Non-pigmented ciliary epithelial cell (primary cell): ENCODE results near the gene MYCBPAP.
"Not testable (repeated sequence)": the region's sequence is repeated elsewhere in the genome, so short reads cannot be mapped to it uniquely, and the experiment has no call there.

ENCODE experiments used
- DNase-seq: peaks from one replicate; pipeline ENCODE4 v3.0.0-alpha.2; 2010; ENCODE audit warnings: low read depth

Gene MYCBPAP

GRCh38 chr17:50472286-50472685, 36.0 kb upstream of the MYCBPAP start:
- no peak for DNase-seq

- not testable (repeated sequence) for DNase-seq
Observed at GRCh38 chr17:50472761-50473161, 35.5 kb upstream of the MYCBPAP start.

GRCh38 chr17:50473901-50474300, 34.3 kb upstream of the MYCBPAP start:
- DNase-seq, result no peak

GRCh38 chr17:50474523-50474922, 33.7 kb upstream of the MYCBPAP start:
- no peak for DNase-seq

- DNase-seq, result no peak
Observed at GRCh38 chr17:50475362-50475761, 32.9 kb upstream of the MYCBPAP start.

- not testable (repeated sequence) for DNase-seq
Observed at GRCh38 chr17:50475775-50476544, 32.3 kb upstream of the MYCBPAP start.

- DNase-seq, result no peak
Observed at GRCh38 chr17:50476545-50477315, 31.5 kb upstream of the MYCBPAP start.

GRCh38 chr17:50477976-50478375, 30.3 kb upstream of the MYCBPAP start:
- no peak for DNase-seq

- DNase-seq, result no peak
Observed at GRCh38 chr17:50478391-50479381, 29.6 kb upstream of the MYCBPAP start, which contains the start of gene RSAD1. Gene RSAD1 (plus strand): TSS chr17:50478860. CDS start chr17:50478885, 25 bp downstream.

GRCh38 chr17:50479522-50480141, 28.6 kb upstream of the MYCBPAP start:
- DNase-seq, result no peak

- DNase-seq, result no peak
Observed at GRCh38 chr17:50480142-50480764, 28.0 kb upstream of the MYCBPAP start.

GRCh38 chr17:50480854-50481490, 27.3 kb upstream of the MYCBPAP start:
- no peak for DNase-seq

- no peak for DNase-seq
Observed at GRCh38 chr17:50481648-50482047, 26.6 kb upstream of the MYCBPAP start.

- no peak for DNase-seq
Observed at GRCh38 chr17:50482110-50482509, 26.1 kb upstream of the MYCBPAP start.

GRCh38 chr17:50482516-50482915, 25.7 kb upstream of the MYCBPAP start:
- peak; percentile 81 for DNase-seq

GRCh38 chr17:50483266-50483665, 25.0 kb upstream of the MYCBPAP start:
- DNase-seq, result no peak

GRCh38 chr17:50484386-50485155, 23.7 kb upstream of the MYCBPAP start:
- DNase-seq, result no peak

GRCh38 chr17:50487213-50488096, 20.8 kb upstream of the MYCBPAP start:
- no peak for DNase-seq

GRCh38 chr17:50488880-50489279, 19.4 kb upstream of the MYCBPAP start:
- DNase-seq, result no peak
